GM21423 (cell line): Measurements from ENCODE around the gene AJAP1.

Source experiments
- ATAC-seq: cut with Tn5 transposase; IDR thresholded peaks from one replicate; pipeline ENCODE4 v1.9.1; 2021; ENCODE audit warnings: mild to moderate bottlenecking, moderate library complexity; ENCODE audit not compliant: unreplicated experiment

The AJAP1 gene

GRCh38 chr1:4803335-4803734 is 148.9 kb downstream of the AJAP1 start:
- no peak for ATAC-seq

- ATAC-seq: no peak
Observed at GRCh38 chr1:4805987-4806386, 151.6 kb downstream of the AJAP1 start.

GRCh38 chr1:4820543-4820942 is 166.1 kb downstream of the AJAP1 start:
- ATAC-seq: no peak

- ATAC-seq: no peak
Observed at GRCh38 chr1:4825800-4826450, 171.5 kb downstream of the AJAP1 start.

GRCh38 chr1:4830707-4831106 is 176.3 kb downstream of the AJAP1 start:
- no peak for ATAC-seq

- no peak for ATAC-seq
Observed at GRCh38 chr1:4836574-4836973, 182.2 kb downstream of the AJAP1 start.

DNA sequence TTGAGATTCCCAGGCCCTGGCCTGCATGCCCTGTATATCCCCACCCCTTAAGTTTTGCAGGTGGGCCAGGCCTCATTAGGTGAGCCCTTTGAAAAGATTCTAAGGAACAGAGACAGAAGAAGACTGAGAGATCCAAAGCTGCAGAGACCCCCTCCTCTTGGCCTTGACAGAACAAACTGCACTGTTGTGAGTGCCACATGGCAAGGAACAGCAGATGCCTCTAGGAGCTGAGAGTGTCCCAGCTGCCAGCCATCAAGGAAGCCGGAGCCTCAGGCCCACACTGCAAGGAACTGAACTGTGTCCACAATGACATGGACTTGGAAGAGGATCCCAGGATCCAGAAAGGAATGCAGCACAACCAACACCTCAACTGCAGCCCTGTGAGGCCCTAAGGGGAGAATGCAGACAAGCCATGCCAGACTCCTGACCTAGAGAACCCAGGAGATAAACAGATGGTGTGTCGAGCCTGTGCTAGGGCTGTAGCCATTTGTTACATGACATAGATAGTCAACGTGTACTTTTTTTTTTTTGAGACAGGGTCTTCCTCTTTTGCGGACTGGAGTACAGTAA is 182.7 kb downstream of the AJAP1 start:
- no peak for ATAC-seq

DNA sequence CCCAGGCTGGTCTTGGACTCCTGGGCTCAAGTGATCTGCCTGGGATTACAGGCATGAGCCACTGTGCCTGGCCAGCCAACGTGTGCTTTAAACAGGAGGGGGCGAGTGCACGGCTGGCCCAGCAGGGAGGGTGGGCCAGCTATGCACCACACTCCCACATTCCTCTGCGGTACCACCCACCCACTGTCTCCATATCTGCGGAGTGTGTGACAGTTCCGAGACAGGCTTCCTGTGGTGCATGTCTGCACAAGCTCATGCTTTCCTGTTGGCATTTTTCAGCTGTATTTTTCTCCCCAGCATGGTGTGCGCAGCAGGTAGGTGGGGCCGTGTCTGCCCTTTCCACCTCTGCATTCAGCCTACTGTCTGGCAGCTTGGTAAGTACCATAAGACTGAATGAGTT is 183.3 kb downstream of the AJAP1 start:
- ATAC-seq: no peak

- ATAC-seq: no peak
Observed at GRCh38 chr1:4838231-4838630, 183.8 kb downstream of the AJAP1 start.
